AG09309 (cell line): ENCODE results near the gene RNF19B.

ENCODE experiments used
- DNase-seq: peaks from one replicate; pipeline ENCODE4 v3.0.0-alpha.2; 2010; ENCODE audit warnings: low read depth
- H3K4me3 ChIP-seq: 2 replicates; pipeline ENCODE4 v1.5.1; 2011; ENCODE audit warnings: mild to moderate bottlenecking, low read depth, low read length, moderate library complexity; ENCODE audit not compliant: control insufficient read depth
- CTCF ChIP-seq: IDR thresholded peaks from 2 replicates; pipeline ENCODE4 v1.5.1; 2011; ENCODE audit warnings: mild to moderate bottlenecking, low read depth, low read length, inconsistent platforms; ENCODE audit not compliant: insufficient read depth, control insufficient read depth; ENCODE audit errors: missing control alignments

The RNF19B gene

DNA sequence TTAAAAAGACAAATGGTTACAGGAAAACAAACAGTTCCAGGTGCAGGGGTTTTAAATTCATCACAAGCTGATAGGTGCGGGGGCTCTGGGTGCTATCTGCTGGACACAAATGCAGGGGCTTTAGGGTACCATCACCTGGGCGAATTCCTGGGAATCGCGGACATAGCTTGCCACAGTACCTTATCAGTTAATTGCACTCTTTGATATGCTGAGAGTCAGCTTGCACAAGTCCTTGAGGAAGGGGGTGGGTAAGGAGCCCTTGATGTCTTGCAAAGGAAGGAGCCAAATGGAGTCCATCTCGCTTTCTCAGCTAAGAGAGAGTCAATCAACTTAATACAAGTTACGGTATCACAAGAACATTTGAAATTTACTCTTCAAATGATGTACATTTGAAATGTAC is 38.0 kb downstream of the RNF19B start:
- no peak for DNase-seq
- no peak for TF ChIP-seq CTCF
- no peak overlapping the region for H3K4me3 ChIP-seq

- no peak for TF ChIP-seq CTCF
- H3K4me3 ChIP-seq = no peak overlapping the region
- DNase-seq = no peak
These were observed 39.0 kb downstream of the RNF19B start for GRCh38 chr1:32925403-32926162.

DNA sequence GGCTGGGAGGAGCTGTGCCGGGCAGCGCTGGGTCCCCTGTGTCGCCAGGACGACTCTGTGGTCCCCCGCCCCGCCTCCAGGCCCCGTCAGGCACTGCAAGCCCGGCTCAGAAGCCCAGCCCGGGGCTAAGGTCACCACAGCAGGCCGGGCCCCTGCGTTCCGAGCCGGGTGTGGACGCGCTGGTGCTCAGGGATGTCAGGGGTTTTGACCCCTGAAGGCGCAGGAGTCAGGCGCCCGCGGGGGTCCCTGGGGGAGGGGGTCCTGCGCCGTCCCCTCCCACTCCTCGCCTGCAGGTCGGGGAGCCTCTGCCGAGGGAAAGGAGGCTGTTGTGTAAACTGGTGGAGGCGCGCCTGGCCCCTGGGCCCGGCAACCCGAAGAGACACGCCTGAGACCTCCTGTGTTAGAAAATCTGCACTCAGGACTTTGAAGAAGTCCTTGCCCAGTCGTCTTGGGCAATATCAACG is 39.7 kb downstream of the RNF19B start:
- no peak for TF ChIP-seq CTCF
- H3K4me3 ChIP-seq = no peak overlapping the region
- no peak for DNase-seq

- no peak for DNase-seq
- TF ChIP-seq CTCF = no peak
These were observed 43.8 kb downstream of the RNF19B start for GRCh38 chr1:32920833-32921232.

DNA sequence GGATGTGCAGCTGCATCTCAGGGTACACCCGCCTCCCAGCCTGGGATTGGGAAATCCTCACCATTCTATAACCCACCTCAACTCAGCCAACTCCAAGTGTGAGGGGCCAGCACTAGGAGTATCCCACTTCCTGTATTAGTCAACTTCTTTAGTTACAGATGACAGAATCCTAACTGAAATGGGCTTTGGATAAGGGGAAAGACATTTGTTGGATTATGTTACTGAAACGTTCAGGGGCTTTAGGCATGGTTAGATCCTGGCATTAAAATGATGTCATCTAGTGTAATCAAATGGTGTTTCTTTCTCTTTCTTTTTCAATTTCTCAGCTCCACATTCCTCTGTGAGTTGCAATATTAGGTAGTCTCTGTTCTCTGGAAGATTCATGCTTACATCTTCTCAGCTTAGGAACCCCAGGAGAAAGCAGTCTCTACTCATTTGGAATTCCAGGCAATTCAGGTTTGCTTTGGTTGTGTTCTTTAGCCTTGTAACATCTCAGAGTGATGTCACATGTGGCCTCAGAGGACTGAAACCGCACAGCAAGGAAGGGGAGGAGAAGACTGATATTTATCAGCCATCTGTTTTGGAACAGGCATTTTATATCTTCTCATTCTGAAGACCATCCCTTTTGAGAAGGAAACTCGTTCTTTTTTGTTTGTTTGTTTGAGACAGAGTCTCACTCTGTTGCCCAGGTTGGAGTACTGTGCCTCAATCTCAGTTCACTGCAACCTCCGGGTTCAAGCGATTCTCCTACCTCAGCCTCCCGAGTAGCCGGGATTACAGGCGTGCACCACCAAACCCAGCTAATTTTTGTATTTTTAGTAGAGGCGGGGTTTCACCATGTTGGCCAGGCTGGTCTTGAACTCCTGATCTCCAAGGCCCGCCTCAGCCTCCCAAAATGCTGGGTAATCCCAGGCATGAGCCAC is 44.5 kb downstream of the RNF19B start:
- no peak for TF ChIP-seq CTCF
- DNase-seq = no peak
- no peak overlapping the region for H3K4me3 ChIP-seq

More at GRCh38 chr1:32920833-32921232, 43.8 kb downstream of the RNF19B start:
- no peak overlapping the region for H3K4me3 ChIP-seq

DNA sequence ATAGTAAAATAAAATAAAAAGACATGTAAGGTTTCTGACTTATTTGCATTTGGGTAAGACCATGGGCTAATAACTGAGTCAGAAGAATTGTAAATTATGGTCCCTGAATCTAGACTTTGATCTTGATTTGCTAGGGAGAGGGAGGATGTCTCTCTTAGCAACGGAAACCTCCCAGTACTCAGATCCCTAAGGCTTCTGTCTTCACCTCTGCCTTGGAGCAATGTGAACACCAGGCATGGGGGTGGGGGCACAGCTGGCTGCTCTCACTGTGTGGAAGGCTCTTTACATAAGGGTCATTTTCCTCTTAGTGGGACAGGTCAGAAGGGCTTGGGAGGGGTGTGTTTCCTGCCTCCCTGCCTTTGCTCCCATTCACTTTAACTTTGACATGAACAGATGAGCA is 46.4 kb downstream of the RNF19B start:
- DNase-seq = no peak
- TF ChIP-seq CTCF = no peak
- H3K4me3 ChIP-seq = no peak overlapping the region
